HG03280 (cell line): ENCODE measurements around the gene MIA2.

Experiments
- ATAC-seq: cut with Tn5 transposase; IDR thresholded peaks from one replicate; pipeline ENCODE4 v1.9.1; 2021; ENCODE audit warnings: mild to moderate bottlenecking, moderate library complexity; ENCODE audit not compliant: unreplicated experiment

MIA2 gene

GRCh38 chr14:39376667-39377403, 143.1 kb downstream of the MIA2 start:
- no peak for ATAC-seq

GRCh38 chr14:39381366-39381765, 147.7 kb downstream of the MIA2 start:
- no peak for ATAC-seq

DNA sequence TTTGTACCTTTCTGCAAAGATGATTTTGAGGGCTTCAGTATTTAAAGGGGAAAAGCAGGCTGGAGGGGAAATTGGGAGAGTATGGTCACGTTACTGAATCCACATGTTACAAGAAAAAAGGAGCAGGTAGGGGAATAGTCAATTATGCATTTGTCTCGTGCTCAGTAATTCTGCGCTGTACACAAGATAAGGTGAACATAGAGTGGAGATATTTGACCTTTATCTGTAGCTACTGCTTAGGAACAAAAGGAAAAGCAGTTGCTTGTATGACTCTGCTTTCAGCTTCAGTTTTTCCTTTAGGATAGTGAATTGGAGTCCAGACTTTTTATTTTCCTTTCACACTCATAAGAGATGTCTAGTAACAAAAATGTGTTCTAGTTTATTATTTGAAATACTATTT, 148.7 kb downstream of the MIA2 start:
- ATAC-seq: no peak

DNA sequence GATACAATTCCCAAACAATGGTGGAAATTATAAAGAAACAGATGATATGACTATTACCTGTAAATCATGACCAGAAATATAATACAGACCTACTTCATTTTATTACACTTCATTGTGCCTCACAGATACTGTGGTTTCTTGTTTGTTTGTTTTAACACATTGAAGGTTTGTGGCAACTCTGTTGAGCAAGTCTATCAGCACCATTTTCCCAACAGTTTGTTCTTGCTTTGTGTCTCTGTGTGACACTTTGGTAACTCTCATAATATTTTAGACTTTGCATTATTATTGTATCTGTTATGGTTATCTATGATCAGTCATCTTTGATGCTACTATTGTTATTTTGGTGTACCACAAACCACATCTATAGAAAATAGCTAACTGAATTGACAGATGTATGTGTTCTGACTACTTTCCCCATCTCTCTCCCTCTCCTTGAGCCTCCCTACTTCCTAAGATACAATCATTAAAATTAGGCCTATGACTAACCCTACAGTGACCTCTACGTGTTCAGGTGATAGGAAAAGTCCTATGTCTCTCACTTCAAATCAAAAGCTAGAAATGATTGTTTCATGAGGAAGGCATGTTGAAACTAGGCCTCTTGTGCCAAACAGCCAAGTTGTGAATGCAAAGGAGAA, 149.4 kb downstream of the MIA2 start:
- ATAC-seq: no peak

DNA sequence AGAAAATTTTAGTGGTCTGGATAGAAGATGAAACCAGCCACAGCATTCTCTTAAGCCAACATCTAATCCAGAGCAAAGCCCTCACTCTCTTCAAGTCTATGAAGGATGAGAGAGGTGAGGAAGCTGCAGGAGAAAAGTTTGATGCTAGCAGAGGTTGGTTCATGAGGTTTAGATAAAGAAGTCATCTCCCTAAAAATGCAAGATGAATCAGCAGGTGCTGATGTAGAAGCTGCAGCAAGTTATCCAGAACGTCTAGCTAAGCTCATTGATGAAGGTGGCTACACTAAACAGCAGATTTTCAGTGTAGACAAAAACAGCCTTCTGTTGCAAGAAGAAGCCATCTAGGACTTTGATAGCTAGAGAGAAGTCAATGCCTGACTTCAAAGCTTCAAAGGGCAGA, 150.0 kb downstream of the MIA2 start:
- no peak for ATAC-seq

DNA sequence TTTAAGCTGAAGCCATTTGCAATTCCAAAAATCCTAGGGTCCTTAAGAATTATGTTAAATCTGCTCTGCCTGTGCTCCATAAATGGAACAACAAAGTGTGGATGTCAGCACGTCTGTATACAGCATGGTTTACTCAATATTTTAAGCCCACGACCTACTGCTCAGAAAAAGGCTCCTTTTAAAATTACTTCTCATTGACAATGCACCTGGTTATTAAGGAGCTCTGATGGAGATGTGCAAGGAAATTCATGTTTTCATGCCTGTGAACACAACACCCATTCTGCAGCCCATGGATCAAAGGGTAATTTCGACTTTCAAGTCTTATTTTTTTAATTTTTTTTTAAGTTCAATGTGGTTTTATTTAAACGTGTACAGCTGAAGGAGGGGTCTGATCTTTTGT, 150.5 kb downstream of the MIA2 start:
- no peak for ATAC-seq

- ATAC-seq: no peak
Measured at GRCh38 chr14:39393289-39393688, 159.6 kb downstream of the MIA2 start.

- ATAC-seq: no peak
Measured at GRCh38 chr14:39395555-39396254, 162.0 kb downstream of the MIA2 start.

- no peak for ATAC-seq
Measured at GRCh38 chr14:39396448-39396847, 162.7 kb downstream of the MIA2 start.

GRCh38 chr14:39398382-39398781, 164.7 kb downstream of the MIA2 start:
- no peak for ATAC-seq

GRCh38 chr14:39406560-39406959, 172.8 kb downstream of the MIA2 start:
- no peak for ATAC-seq

- ATAC-seq: no peak
Measured at GRCh38 chr14:39416072-39416471, 182.4 kb downstream of the MIA2 start.

GRCh38 chr14:39417014-39417413, 183.3 kb downstream of the MIA2 start:
- no peak for ATAC-seq

GRCh38 chr14:39419272-39419671, 185.6 kb downstream of the MIA2 start:
- no peak for ATAC-seq

DNA sequence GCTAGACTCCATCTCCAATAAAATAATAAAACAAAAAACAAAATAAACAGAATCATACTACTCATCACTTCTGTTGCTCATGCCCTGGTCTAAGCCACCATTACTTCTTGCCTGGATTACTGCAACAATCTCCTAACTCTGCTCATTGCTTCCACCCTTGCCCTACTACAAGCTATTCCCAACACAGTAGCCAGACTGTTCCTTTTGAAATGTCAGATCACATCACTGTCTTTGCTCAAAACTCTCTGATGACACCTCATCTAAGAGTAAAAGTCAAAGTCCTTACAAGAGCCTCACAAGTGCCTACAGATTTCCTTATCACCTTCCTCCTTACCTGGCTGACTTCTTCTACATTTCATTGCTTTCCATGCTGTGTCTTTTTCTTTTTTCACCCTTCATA, 188.5 kb downstream of the MIA2 start:
- ATAC-seq: no peak

- no peak for ATAC-seq
Measured at GRCh38 chr14:39423793-39424192, 190.1 kb downstream of the MIA2 start.

DNA sequence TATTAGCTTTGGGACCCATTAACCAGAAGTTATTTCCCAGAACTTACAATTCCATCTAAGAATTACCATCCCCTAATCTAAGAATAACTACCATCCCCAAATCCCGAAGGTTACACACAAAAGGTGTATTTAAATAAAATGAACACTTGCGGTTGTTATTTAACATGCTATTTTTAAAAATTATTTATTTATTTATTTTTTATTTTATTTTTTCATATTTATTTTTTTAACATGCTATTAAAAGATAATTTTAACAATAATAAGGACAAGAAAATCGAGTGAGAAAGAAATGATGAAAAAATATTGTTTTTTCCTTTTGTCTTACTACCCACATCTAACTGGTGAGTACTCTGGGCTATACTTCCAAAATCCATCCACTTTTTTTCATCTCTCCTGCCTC, 192.2 kb downstream of the MIA2 start:
- ATAC-seq: no peak

- ATAC-seq: no peak
Measured at GRCh38 chr14:39426605-39427004, 192.9 kb downstream of the MIA2 start.

DNA sequence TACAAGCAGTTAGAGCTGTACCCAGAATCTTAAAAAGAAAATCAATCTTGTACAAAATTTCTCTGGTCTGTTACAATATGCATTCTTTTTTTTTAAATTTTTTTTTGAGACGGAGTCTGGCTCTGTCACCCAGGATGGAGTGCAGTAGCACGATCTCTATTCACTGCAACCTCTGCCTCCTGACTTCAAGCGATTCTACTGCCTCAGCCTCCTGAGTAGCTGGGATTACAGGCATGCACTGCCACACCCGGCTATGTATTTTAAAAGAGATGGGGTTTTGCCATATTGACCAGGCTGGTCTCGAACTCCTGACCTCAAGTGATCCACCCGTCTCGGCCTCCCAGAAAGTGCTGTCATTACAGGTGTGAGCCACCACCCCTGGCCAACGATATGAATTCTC, 194.4 kb downstream of the MIA2 start:
- no peak for ATAC-seq

GRCh38 chr14:39430762-39431415, 197.2 kb downstream of the MIA2 start:
- ATAC-seq: no peak

GRCh38 chr14:39431416-39432178, 197.9 kb downstream of the MIA2 start:
- peak; percentile 20 for ATAC-seq
